ENCODE results near the gene CDKN2D.

The CDKN2D gene

DNA sequence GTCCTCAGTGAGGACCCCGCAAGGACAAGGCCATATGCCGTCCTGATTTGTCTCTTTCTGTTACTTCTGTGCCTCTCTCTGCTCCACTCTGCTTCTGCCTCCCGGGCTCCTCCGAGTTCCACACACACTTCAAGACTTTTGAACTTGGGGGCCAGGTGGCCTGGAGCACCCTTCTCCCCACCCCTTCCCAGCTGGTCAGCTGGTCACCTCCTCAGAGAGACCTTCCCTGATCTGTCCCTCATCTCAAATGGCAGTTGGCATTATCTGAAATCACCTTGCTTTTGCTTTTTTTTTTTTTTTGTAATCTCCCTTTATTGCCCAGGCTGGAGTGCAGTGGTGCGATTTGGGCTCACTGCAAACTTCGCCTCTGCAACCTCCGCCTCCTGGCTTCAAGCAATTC is 49.4 kb downstream of the CDKN2D start:
- no peak for DNase-seq (ENCODE audit: extremely low read depth, low read depth)
- TF ChIP-seq, protein P1, sequence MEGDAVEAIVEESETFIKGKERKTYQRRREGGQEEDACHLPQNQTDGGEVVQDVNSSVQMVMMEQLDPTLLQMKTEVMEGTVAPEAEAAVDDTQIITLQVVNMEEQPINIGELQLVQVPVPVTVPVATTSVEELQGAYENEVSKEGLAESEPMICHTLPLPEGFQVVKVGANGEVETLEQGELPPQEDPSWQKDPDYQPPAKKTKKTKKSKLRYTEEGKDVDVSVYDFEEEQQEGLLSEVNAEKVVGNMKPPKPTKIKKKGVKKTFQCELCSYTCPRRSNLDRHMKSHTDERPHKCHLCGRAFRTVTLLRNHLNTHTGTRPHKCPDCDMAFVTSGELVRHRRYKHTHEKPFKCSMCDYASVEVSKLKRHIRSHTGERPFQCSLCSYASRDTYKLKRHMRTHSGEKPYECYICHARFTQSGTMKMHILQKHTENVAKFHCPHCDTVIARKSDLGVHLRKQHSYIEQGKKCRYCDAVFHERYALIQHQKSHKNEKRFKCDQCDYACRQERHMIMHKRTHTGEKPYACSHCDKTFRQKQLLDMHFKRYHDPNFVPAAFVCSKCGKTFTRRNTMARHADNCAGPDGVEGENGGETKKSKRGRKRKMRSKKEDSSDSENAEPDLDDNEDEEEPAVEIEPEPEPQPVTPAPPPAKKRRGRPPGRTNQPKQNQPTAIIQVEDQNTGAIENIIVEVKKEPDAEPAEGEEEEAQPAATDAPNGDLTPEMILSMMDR (IDR thresholded peaks at IDR 0.05; ENCODE audit: low read depth, low read length, missing control alignments), result no peak

DNA sequence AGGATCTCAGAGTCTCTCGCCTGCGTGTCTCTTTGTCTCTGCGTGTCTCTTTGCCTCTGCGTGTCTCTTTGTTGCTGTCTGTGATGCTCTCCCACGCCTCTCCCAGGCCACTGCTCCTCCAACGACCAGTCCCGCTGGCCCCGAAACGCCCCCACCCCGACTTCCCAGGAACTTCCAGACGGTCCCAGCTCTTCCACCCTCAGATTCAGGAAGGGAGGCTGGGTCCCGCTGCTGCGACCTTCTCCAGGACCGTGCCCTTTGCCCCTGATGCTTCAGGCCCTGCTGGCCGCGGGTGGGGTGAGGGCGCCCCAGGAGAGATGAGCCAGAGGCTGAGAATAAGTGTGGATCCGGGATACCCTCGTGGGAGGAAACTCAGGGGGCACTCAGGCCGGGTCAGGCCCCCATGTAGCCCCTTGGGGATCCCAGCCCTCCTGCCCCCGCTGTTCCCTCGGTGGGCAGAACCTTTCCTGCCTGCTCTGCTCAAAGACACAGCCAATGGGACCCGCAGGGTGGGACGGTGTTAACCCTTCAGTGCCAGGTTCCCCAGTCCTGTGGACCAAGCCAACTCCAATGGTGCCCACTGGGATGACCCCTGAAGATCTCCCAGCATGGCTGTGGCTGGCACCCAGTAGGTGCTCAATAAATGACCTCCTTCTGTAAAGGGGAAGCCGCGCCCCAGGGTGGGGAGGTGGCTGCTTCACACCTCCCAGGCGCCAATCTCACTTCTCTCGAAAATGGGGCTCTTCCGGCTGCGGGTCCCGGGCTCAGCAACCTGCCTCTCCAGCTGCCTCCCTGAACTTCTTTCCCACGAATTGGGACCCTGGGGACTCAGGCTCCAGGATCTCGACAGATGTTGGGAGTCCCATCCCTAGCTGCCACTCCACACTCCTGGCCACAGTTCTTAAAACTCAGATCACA is 50.1 kb downstream of the CDKN2D start:
- no peak overlapping the region for H3K4me3 ChIP-seq (replicated peaks; ENCODE audit: low read depth, low read length)
- TF ChIP-seq, protein P1 (IDR thresholded peaks at IDR 0.05; ENCODE audit: low read depth, low read length, missing control alignments), result no peak
- DNase-seq (ENCODE audit: extremely low read depth, low read depth), result no peak

More for the DNA sequence above, 49.4 kb downstream of the CDKN2D start:
- H3K4me3 ChIP-seq (replicated peaks; ENCODE audit: low read depth, low read length), result no peak overlapping the region

DNA sequence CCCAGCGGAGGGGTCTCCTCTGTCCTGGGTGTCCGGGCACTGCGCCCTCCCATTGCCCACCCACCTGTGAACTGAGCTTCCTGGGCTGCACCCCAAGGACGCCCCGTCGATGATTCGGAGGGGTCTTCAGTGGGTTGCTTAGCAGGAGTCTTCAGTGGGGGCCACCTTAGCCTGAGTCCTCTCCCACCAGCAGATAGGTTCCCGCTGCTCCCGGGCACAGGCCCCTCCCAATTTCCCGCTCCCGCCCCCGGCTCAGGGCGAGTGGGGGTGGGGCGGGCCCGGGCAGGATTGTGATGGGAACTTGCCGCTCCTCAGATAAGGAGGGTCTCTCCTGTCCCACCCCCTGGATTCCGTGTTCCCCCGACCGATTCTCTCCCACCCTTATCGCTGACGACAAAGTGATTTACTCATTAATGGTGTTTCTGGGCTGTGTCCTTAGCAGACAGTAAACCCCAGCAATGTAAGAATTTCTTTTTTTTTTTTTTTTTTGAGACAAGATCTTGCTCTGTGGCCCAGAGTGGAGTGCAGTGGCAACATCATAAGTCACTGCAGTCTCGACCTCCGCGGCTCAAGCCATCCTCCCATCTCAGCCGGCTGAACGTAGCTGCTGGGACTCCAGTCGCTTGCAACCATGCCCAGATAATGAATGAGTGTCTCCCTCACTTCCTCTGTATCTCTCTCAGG is 50.9 kb downstream of the CDKN2D start:
- no peak for DNase-seq (ENCODE audit: extremely low read depth, low read depth)
- no peak overlapping the region for H3K4me3 ChIP-seq (replicated peaks; ENCODE audit: low read depth, low read length)
- TF ChIP-seq, protein P1 (IDR thresholded peaks at IDR 0.05; ENCODE audit: low read depth, low read length, missing control alignments), result no peak

DNA sequence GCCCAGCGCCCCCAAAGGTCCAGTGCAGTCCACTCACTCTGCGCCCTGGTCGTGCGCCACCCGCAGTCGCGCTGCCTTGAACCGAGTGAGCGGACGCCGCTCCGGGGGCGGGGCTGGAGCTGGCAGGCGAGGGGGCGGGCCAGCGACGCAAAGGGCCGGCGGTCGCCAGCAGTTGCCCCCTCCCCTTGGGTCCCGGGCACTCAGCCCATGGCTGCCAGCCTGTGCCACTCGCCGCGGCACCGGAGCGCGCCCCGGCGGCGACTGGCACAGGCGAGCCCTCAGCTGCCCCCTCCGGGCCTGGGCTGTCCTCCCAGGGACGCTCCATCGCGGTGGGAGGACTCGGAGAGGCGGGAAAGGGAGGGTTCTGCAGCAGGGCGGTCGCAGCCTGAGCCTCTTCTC is 51.4 kb downstream of the CDKN2D start, which contains the start of gene S1PR5:
Gene S1PR5, minus strand, starts transcription at position 87 of the 399 bp plus-strand sequence. CDS start 2,436 bp downstream, outside the sequence.
- TF ChIP-seq, protein P1 (IDR thresholded peaks at IDR 0.05; ENCODE audit: low read depth, low read length, missing control alignments), result no peak
- DNase-seq (ENCODE audit: extremely low read depth, low read depth), result no peak
- no peak within 1 kb of the TSS for H3K4me3 ChIP-seq (replicated peaks; ENCODE audit: low read depth, low read length)

DNA sequence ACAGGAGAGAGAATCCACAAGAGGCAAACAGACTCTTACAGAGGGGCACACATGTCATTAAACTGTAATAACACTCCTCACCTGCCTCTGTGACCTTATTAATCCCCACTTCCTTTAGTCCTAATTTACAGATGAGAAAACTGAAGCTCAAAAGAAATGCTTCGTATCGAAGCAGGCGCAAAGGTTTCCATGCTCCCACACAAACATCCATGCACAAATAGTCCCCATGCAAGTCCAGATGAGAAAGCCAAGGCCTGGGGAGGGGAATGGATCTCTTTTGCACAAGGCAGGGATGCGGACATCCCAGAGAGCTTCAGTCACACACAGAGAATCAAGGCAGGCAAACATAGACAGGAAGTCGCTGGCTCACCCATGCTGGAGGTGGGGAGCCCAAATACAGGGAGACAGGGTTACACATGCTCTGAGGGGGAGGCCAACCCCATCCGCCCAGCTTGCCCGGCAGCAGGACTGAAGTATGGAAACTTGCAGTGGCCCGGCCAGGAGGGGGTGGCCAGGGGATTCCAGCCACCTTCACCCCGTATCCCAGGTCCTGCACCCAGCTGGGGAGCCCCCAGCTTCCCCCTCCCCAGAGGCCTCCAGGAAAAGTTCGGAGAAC is 52.0 kb downstream of the CDKN2D start:
- TF ChIP-seq, protein P1 (IDR thresholded peaks at IDR 0.05; ENCODE audit: low read depth, low read length, missing control alignments), result no peak
- no peak for DNase-seq (ENCODE audit: extremely low read depth, low read depth)
- H3K4me3 ChIP-seq (replicated peaks; ENCODE audit: low read depth, low read length), result no peak overlapping the region
